ENCODE results near the gene ASPRV1.
A peak's percentile ranks its signal among the peaks of the same experiment; 100 is the strongest.
"Not testable (repeated sequence)": the region's sequence is repeated elsewhere in the genome, so short reads cannot be mapped to it uniquely, and the experiment has no call there.

The ASPRV1 gene

DNA sequence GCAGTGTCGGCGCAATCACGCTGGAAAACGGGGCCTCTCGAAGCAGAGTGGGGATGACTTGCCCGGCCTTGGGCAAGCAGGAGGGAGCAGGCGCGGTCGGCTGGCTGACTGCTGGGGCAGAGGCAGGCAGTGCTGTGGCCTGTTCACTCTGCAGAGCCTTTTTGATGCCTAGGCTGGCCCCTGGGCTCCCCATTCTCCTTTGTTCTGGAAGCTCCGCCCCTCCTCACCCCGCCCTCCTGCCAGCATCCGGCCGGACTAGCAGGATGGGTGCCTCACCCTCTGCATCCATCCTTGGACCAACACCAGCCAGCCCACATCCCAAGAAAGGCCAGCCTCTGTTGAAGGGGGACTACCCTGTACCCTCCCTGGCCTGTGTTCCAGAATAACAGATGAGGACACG lies at the start of gene ASPRV1:
TSS of gene ASPRV1 (minus strand) at position 136 of the 400 bp plus-strand sequence. CDS start 195 bp downstream, outside the sequence.
- no peak for DNase-seq (ENCODE audit: low read depth)

DNA sequence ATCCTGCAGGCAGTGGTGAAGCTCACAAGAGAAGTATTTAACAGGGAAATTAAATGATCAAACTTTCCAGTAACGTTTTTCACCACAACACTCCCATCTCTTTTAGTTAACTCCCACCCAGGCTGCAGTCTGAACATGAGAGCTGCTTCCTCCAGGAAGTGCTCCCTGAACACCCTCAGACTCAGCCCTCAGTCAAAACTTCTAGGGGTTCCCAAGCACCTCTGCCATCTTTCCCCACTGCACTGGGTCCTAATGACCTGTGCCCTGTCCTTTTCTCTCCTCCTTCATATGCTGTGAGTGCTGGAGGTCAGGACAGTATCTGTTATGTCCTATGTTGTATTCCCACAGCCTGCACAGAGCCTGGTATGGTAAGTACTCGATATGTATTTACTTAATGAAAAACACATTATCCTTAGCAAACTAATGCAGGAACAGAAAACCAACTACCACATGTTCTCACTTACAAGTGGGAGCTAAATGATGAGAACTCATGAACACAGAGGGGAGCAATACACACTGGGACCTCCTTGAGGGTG lies 49.2 kb upstream of the ASPRV1 start:
- peak; percentile 20 for DNase-seq (ENCODE audit: low read depth)

DNA sequence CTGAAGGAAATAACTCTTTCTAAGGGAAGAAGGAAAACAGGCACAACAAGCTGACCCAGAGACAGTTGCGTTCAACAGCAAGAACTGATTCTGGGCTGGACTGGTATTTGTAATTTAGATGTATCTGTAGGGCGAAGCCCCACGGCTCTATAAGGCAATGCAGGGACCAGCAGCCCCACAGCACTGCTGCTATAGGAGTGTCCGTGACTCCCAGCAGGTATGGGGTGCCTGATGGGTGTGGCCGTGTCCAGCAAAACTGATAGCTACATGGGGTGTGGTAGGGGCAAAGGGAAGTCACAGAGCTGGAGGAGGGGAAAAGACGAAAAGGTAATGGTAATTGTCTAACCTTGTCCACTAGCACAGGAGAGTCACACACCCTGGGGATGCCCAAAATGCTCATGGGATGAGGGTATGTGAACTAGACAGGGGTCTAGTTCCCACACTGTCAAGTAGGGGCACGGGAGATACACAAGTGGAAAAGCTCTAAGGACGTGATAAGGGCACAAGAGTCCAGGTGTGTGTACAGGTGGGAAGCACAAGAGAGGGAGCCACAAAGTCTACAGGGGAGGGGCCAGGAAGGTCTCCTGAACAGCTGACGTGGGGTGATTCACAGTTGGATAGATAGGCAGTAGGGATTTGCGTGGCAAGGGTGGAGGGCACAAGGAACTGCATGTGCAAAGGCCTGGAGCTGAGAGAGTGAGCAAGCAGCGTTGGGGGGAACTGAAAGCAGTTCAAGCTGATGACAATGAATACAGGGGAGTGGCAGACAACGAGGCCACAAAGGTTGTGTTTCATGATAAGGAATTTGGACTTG lies 48.5 kb upstream of the ASPRV1 start:
- no peak for DNase-seq (ENCODE audit: low read depth)

DNA sequence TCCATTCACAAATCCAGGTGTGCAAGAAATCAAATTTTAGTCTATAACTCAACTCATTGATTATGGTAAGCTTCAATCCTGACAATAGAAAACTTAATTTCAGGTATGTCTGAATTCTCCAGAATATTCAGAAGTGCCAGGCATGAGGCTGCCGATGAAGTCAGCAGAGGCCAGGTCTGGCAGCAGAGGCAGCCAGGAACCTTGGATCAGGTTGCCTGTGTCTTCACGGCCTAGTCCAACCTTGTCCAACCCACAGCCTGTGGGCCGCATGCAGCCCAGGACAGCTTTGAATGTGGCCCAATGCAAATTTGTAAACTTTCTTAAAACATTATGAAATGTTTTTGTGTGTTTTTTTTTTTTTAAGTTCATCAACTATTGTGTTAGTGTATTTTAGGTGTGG lies 46.9 kb upstream of the ASPRV1 start:
- no peak for DNase-seq (ENCODE audit: low read depth)

DNA sequence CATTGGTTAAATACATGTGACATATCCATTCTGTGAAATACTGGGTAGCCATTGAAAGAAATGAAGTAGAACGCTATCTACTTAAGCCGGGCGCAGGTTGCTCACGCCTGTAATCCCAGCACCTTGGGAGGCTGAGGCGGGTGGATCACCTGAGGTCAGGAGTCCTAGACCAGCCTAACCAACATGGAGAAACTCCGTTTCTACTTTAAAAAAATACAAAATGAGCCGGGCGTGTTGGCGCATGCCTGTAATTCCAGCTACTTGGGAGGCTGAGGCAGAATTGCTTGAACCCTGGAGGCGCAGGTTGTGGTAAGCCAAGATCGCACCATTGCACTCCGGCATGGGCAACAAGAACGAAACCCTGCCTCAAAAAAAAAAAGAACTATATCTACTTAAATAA lies 45.7 kb upstream of the ASPRV1 start:
- no peak for DNase-seq (ENCODE audit: low read depth)

DNA sequence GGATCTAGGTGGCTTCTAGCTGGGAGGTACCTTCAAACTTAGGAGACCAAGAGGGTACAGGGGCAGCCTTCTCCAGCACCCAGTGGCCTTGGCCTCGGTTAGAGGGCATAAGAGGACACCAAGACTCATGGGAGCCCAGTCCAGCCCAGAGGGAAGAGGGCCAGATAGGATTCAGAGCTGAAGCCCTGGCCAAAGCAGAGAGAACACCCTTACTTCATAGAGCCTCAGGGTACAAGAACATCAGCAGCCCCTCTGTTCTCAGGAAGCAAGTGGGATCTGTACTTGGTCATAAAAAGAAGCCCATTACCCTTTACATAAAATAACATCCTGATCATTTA lies 45.0 kb upstream of the ASPRV1 start:
- no peak for DNase-seq (ENCODE audit: low read depth)

DNA sequence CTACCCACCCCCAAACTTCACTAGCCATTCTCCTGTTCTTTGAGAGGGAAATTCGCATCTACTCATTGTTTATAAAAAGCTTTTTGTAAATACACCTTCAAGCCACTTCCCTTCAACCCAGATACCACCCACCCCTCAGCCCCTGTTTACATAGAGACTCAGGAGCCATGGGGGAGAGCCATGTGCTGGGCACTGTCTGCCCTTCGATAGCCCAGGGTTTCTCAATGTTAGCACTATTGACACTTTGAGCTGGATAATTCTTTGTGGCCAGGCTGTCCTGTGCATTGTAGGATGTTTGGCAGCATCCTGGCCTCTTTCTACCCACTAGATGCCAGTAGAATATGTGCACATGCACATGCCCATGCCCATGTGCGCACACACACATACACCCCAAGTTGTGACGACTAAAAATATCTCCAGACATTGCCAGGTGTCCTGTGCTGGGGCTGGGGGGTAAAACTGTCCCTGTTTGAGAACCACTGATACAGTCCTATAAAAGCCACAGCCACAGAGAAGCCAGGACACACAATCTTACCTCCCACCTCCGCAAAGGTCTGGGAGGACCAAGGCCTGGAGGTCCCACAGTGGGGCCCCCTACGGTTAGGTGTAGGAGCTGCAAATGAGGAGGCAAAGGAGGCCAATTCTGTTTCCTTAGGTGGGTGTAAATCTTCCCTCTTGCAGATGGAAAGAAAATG lies 44.5 kb upstream of the ASPRV1 start:
- DNase-seq (ENCODE audit: low read depth) = no peak

DNA sequence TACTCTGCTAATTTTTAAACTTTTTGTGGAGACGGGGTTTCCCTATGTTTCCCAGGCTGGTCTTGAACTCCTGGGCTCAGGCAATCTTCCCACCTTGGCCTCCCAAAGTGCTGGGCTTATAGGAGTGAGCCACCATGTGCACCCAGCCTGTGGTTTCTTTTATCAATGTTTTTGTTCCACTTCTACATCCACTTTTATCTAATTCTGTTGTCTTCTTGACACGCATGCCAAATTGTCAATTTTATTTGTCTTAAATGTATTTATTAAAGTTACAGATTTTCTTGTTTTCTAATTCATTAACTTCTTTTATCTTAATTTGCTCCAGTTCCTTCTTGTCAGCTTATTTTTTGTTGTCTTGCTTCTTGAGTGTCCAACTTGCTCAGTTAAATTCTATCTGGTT lies 43.8 kb upstream of the ASPRV1 start:
- no peak for DNase-seq (ENCODE audit: low read depth)

DNA sequence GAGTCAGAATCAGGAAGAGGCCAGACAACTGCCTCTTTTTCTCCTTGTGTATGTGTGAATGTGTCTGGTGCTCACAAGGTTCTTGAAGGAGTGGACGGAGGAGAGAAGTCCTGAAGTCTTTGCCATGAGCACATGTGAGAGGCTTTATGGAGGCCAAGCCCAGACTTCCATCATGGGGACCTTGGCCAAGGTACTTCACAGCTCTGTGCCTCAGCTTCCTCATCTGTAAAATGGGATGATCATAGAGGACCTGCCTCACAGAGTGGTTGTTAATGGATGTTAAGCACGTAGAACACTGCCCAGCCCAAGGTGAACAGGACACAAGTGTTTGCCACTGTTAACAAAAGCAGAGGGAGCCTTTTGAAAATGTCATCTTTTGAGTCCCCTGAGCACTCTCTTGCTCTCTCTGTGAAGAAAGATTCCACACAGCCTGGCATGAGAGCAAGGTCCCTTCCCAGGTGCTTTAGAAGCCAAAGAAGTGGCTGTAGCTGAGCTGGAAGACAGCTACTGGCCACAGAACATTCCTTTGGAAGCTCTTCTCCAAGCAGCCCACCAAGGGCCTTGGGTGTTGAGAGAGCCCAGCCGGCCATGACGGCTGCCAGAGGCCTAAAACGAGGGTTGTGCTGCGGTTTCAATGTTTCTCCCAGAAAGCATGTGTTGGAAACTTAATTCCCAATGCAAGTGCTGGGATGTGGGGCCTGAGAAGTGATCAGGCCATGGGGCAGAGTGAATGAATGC lies 41.8 kb upstream of the ASPRV1 start:
- no peak for DNase-seq (ENCODE audit: low read depth)

DNA sequence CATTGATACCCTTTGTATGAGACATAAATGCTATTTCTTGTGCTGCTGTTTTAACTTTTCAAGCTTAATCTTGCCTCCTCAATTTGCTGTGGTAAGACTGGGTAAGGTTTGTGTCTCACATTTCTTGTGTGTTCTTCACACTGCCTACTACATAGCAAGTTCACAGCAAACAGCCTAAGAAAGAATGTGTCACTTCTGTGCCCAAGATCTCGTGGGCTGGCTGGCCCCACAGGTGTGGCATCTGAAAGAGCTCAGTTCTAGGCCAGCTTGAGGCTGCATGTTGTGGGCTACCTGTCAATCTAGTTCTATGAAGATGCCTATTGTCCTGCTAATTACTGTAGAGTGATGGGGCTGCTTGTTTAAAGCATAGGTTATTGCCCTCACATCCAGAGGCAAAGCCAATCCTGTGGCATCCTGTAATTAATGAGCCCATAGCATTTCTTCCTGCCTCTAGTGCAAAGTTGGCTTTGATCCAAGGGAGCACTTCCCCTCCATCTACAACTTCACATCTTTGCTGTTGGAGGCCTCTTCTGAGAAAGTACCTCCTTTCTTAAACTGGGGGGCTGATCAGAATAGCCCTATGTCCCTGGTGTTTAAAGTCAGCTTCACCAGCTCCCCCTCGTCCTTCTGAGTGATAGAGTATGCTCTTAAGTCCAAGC lies 40.9 kb upstream of the ASPRV1 start:
- DNase-seq (ENCODE audit: low read depth) = no peak

DNA sequence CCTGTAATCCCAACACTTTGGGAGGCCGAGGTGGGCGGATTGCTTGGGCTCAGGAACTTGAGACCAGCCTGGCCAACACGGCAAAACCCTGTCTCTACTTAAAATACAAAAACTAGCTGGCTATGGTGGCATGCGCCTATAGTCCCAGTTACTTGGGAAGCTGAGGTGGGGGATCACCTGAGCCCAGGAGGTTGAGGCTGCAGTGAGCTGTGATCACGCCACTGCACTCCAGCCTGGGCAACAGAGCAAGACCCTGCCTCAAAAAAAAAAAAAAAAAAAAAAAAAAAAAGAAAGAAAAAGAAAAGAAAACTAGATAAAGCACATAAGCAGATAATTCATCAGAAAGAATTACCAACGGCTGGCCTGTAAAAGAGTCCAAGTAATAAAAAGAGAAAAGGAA lies 39.1 kb upstream of the ASPRV1 start:
- DNase-seq (ENCODE audit: low read depth) = not testable (repeated sequence)

DNA sequence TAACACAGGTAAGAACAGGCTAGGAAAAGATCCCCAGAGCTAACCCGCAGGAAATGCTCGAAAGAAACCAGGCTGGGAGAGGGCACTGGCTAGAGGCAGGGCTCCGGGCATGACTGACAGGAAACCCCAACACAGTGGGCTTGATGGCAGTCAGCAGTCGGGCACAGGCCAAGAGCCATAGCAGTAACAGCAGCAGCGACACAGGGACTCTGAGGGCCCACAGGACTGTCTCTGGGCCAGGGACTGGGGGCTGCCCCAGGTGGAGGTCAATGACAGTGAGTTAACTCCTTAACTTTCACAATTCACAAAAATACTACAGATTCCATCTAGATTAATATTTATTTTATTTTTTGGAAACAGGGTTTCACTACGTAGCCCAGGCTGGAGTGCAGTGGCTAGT lies 37.3 kb upstream of the ASPRV1 start:
- no peak for DNase-seq (ENCODE audit: low read depth)

DNA sequence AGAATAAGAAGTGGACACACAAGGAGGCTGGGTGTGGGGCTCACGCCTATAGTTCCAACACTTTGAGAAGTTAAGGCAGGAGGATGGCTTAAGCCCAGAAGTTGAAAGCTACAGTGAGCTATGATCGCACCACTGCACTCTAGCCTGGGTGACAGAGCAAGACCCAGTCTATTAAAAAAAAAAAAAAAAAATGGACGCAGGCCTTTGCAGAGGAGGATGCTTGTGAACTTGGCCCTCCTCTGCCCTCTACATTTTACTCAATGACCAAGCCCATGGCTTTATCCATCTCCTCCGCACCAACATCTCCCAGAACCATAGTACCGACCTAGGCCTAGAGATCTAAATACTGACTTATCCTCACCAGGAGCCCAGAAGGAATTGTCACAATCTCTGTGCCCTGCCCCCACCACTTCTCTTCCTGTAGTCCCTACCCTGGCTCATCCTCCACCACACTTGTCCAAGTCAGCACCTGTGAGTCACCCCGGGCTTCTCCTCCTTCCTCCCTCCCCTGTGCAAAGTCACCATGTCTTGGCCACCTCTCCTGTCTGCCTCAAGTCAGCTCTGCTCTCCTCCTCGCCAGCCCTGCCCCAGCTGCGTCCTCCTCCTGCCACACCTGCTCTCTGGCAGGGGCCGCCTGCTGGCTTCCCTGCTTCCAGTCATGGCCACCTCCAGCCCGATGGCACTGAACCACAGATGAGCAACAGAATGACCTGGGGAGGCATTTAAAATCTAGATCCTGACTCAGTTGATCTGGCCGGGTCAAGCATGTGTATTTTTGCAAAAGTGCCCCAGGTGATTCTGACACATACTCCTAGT lies 35.8 kb upstream of the ASPRV1 start:
- no peak for DNase-seq (ENCODE audit: low read depth)

DNA sequence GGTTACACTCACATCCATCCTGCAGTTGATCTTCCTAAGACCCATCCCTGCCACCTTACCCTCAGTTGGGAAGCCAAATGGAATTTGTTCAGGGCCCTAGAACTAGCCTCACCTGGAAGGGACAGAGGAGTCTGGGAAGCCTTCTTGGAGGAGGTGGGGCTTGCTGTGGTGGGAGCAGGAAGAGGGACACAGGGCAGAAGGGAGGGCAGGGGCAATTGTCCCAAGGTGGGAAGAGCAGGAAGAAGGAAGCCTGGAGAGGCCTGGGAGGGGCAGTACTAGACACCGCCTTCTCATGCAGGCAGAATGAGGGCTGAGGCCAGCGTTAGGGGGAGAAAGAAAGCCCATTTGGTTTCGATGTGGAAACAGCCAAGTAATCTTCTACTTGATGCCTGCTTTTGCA lies 34.1 kb upstream of the ASPRV1 start:
- DNase-seq (ENCODE audit: low read depth) = no peak

DNA sequence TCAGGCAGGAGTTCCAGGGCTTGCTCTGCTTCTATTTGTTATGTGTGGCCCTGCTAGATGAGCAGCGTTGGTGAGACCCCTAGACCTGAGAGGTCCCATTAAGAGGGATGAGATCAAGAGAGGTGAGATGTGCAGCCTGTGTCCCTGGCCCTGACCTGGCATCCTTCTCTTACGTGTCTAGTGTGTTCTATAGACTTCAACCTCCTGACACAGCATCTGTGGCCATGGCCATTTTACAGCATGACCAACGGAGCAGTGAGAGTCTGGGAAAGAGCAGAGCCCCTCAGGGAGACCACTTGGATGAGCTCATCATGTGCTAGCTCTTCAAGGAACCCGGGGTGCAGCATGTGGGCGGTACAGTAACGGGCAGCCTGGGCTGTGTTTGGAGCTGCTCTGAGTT lies 32.7 kb upstream of the ASPRV1 start:
- no peak for DNase-seq (ENCODE audit: low read depth)

DNA sequence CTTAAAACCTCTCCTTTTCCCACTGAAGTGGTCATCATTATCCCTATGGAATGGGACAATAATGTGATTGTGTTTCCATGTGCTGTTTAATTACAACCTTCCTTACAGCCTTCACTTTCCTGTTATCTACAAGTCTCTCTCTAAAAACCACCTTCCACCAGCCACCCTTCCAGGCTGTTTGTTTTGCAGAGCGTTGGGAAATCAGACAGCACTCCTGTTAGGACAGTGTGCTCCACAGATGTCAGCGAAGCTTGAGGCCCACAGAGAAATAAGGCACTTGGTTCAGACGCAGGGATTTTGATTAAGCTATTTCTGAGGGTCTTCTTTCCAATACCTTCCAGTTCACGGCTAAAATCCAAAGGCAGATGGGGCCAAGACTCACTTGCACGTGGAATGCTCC lies 32.3 kb upstream of the ASPRV1 start:
- DNase-seq (ENCODE audit: low read depth) = no peak

DNA sequence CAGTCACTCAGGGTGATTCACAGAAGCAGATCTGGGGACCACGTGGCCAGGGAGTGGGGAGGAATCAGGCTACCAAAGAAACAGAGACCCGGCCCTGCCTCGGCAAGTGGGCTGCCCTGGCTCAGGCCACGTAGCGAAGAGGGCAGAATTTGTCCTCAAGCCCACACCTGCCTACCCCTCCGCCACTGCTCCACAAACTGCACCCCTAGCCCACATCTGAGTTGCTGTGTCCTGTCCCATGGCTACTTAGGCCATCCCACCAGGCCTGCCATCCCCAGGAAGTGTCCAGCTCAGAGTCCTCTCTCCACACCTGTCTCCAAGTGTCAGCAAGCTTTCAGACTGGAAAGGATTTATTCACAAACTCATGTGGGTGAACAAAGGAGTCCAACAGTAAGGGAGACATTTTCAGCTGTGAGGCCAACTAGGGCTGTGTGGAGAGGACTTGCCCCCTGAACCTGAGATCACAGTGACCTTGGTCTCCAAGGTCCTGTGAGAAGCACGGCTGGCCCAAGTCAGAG lies 31.7 kb upstream of the ASPRV1 start:
- no peak for DNase-seq (ENCODE audit: low read depth)

DNA sequence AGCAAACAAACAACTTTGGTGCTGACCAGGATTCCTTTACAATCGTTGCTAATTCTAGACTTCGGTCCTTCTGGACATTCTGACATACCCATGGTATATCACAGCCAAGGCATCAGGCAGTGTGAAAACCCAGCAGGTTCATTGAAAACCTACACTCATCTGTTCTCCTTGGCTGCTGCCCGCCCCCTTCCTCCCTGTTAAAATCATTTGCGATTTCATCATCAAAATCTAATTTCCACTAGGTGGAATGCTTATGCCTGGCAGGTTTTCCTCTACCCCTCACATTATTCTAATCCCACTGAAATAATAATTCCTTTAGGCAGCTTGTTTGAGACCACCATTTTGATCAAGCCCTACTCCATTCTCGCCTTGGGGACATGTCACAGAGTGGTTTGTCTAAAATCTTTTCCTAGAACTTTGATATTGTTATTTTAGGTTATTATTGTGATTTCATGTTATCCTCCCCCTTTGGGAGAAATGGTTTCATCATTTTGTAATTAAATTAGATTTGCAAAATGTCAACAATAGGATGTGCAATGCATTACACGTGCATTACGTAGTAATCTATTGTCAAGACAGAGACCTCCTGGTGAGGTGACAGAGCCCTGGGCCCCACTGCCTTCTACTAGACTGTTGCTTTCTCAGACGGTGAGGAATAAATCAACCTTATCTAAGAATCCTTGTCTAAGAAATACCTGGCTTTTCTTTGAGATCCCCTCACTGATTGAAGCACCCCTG lies 31.0 kb upstream of the ASPRV1 start:
- DNase-seq (ENCODE audit: low read depth) = no peak

DNA sequence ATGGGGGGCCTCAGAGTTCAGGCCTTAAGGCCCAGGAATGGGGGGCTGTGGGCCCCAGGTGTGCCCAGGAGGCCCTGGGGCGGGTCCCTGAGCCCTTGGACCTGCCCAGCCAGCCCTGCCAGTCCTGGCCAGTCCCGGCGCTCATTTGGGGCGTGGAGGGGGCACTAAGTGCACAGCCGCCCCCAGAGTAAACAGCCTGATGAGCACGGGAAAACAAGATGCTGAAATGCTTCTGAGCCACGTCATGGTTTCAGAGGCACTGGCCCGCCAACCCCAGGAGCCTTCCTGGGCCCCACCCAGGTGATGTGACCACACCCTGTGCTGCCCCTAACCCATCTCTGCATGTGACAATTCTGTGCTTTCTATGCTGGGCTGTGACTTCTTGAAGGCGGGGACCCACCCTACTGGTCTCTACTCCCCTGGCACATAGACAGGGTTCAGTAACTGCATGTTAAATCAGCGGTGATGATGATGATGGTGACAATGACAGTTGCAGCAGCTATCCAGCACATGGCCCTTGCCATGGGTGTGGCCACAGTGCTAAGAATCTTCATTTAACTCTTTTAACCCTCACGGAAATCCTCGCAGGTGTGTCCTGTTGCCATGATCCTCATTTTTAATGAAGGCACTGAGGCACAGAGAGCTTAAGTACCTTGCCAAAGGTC lies 28.1 kb upstream of the ASPRV1 start:
- no peak for DNase-seq (ENCODE audit: low read depth)

DNA sequence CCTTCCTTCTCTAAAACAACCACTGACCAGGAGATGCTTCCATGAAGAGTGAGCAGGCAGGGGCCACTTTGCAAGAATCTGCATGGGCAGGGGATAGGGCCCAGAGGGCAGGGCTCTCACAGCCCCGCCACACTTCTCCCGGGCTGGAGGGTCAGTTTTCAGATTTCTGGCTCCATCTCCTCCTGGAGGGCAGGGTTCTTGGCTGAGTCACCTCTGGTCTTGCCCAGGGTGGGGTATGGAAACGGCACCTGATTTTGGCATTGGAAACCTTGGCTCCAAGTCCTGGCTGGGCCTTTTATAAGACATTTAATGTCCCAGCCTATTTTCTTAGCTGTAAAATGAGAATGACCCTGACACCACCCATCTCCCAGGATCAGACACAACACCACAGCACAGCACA lies 27.6 kb upstream of the ASPRV1 start:
- no peak for DNase-seq (ENCODE audit: low read depth)
